Fibroblast of lung (primary cell): ENCODE results near the gene PEDS1.

ENCODE experiments used
- EZH2 ChIP-seq: IDR thresholded peaks from 2 replicates; pipeline ENCODE4 v1.5.1; 2012; ENCODE audit warnings: low read length, control low read depth, mild to moderate bottlenecking; ENCODE audit errors: missing control alignments
- TF ChIP-seq, protein P1 (sequence below), 2 donors: IDR thresholded peaks in 1 of 2; conservative IDR thresholded peaks in 1 of 2; 1 replicate in 1 of 2; 2 replicates in 1 of 2; pipeline ENCODE4 v1.5.1; 2011 to 2012; ENCODE audit warnings: low read length in 2 of 2, control low read depth in 1 of 2, inconsistent platforms in 1 of 2, low read depth in 1 of 2, mild to moderate bottlenecking in 1 of 2

- TF ChIP-seq, protein P1, sequence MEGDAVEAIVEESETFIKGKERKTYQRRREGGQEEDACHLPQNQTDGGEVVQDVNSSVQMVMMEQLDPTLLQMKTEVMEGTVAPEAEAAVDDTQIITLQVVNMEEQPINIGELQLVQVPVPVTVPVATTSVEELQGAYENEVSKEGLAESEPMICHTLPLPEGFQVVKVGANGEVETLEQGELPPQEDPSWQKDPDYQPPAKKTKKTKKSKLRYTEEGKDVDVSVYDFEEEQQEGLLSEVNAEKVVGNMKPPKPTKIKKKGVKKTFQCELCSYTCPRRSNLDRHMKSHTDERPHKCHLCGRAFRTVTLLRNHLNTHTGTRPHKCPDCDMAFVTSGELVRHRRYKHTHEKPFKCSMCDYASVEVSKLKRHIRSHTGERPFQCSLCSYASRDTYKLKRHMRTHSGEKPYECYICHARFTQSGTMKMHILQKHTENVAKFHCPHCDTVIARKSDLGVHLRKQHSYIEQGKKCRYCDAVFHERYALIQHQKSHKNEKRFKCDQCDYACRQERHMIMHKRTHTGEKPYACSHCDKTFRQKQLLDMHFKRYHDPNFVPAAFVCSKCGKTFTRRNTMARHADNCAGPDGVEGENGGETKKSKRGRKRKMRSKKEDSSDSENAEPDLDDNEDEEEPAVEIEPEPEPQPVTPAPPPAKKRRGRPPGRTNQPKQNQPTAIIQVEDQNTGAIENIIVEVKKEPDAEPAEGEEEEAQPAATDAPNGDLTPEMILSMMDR (conservative IDR thresholded peaks at IDR 0.05 in 1 of 2, IDR thresholded peaks at IDR 0.05 in 1 of 2; ENCODE audit: low read depth in 1 of 2, low read length in 2 of 2) = no peak
- TF ChIP-seq EZH2 = no peak
These were observed 40.4 kb upstream of the PEDS1 start for GRCh38 chr20:50193836-50194421.
